T-helper 1 cell treated with Interleukin-12 subunit alpha and Interleukin-12 subunit beta and Interleukin-4 antibody, amounts not matched to agents 30 μg/mL and 1 μg/mL, for 36 hours (primary cell): ENCODE measurements around the gene C11orf21.

Experiments
- H3K27ac Mint-ChIP-seq: one replicate; pipeline ENCODE4 v1.8.0; 2021; ENCODE audit warnings: mild to moderate bottlenecking, mixed read lengths
- H3K27me3 Mint-ChIP-seq: one replicate; pipeline ENCODE4 v1.8.0; 2021; ENCODE audit warnings: low read depth, mixed read lengths
- H3K36me3 Mint-ChIP-seq: one replicate; pipeline ENCODE4 v1.8.0; 2021; ENCODE audit warnings: low read depth, mixed read lengths
- H3K4me1 Mint-ChIP-seq: one replicate; pipeline ENCODE4 v1.8.0; 2021; ENCODE audit warnings: low read depth, mixed read lengths
- H3K4me3 Mint-ChIP-seq: one replicate; pipeline ENCODE4 v1.8.0; 2021; ENCODE audit warnings: mild to moderate bottlenecking, moderate library complexity, mixed read lengths
- H3K9me3 Mint-ChIP-seq: one replicate; pipeline ENCODE4 v1.8.0; 2021; ENCODE audit warnings: mixed read lengths

The C11orf21 gene

DNA sequence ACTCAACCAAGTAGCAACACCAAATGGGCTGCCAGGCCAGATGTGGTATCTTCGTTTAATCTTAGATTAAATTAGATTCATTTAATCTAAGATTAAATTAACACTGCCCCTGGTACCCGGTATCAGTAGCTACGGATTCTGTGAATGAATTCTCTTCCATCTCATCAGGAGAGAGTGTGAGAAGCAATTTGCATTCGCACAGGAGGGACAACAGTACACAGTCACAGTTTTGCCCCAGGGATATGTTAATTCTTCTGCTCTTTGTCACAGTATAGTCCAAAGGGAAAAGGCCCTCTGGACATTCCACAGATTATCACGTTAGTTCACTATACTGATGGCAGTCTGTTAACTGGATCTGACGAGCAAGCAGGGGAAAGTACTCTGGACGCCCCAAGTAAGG, 54.2 kb downstream of the C11orf21 start:
- Mint-ChIP-seq H3K27me3 (peaks cover 28% of the 10 kb centered on the region), H3K9me3 (no peaks in the 10 kb centered on the region), H3K27ac (no peak overlapping the region), H3K4me3 (no peak overlapping the region), H3K4me1 (no peaks in the 10 kb centered on the region), H3K36me3 (no peaks in the 10 kb centered on the region)
